ENCODE measurements around the gene FN3K.

The FN3K gene

GRCh38 chr17:82703036-82703745, 32.2 kb upstream of the FN3K start:
- DNase-seq: no peak

GRCh38 chr17:82703935-82704865, 31.2 kb upstream of the FN3K start:
- DNase-seq: no peak

GRCh38 chr17:82704886-82705285, 30.5 kb upstream of the FN3K start:
- DNase-seq: no peak

- no peak for DNase-seq
Observed at GRCh38 chr17:82705756-82706155, 29.7 kb upstream of the FN3K start.

- no peak for DNase-seq
Observed at GRCh38 chr17:82709024-82709675, 26.3 kb upstream of the FN3K start.

GRCh38 chr17:82709676-82710498, 25.5 kb upstream of the FN3K start:
- DNase-seq: no peak

GRCh38 chr17:82710499-82711232, 24.7 kb upstream of the FN3K start:
- no peak for DNase-seq

- DNase-seq: no peak
Observed at GRCh38 chr17:82713071-82713723, 22.2 kb upstream of the FN3K start.

GRCh38 chr17:82716203-82717010, 19.0 kb upstream of the FN3K start, which contains the start of gene FN3KRP:
FN3KRP (plus strand) TSS chr17:82716706; CDS start chr17:82716756, 50 bp downstream.
- peak; percentile 39 to 97 (median 87) for DNase-seq

- DNase-seq: no peak
Observed at GRCh38 chr17:82718986-82719685, 16.3 kb upstream of the FN3K start.

- DNase-seq: no peak
Observed at GRCh38 chr17:82720204-82720603, 15.2 kb upstream of the FN3K start.

- DNase-seq: no peak
Observed at GRCh38 chr17:82722341-82723013, 12.9 kb upstream of the FN3K start.

GRCh38 chr17:82723169-82723807, 12.1 kb upstream of the FN3K start:
- no peak for DNase-seq

GRCh38 chr17:82726427-82726826, 9.0 kb upstream of the FN3K start:
- no peak for DNase-seq

GRCh38 chr17:82729479-82730260, 5.7 kb upstream of the FN3K start:
- no peak for DNase-seq

- DNase-seq: no peak
Observed at GRCh38 chr17:82732118-82732743, 3.2 kb upstream of the FN3K start.

All from hypothalamus (tissue), 51 donors.